Progenitor cell of endocrine pancreas (in vitro differentiated cells): ENCODE results near the gene TESK2. TPM values are rescaled to one million over a fixed set of nuclear protein-coding genes. Genes with fewer than 3 reads are reported as not detected.

Experiments
- DNase-seq: peaks from one replicate; pipeline ENCODE4 v3.0.0; 2021; ENCODE audit warnings: low spot score; ENCODE audit not compliant: unreplicated experiment
- H3K27ac Mint-ChIP-seq: 2 replicates; pipeline ENCODE4 v1.8.0; 2021; ENCODE audit warnings: mild to moderate bottlenecking, moderate library complexity, mixed read lengths
- H3K27me3 Mint-ChIP-seq: 2 replicates; pipeline ENCODE4 v1.8.0; 2021; ENCODE audit warnings: mixed read lengths
- H3K36me3 Mint-ChIP-seq: 2 replicates; pipeline ENCODE4 v1.8.0; 2022; ENCODE audit warnings: mixed read lengths; ENCODE audit not compliant: insufficient read depth
- H3K4me1 Mint-ChIP-seq: 2 replicates; pipeline ENCODE4 v1.8.0; 2021; ENCODE audit warnings: low read depth, mixed read lengths
- H3K4me3 Mint-ChIP-seq: 2 replicates; pipeline ENCODE4 v1.8.0; 2021; ENCODE audit warnings: low read depth, mild to moderate bottlenecking, moderate library complexity, mixed read lengths
- H3K9me3 Mint-ChIP-seq: 2 replicates; pipeline ENCODE4 v1.8.0; 2021; ENCODE audit warnings: low read depth, mixed read lengths
- CTCF ChIP-seq: fragments of 200-600 bp; sonication (generic); IDR thresholded peaks from one replicate; pipeline ENCODE4 v1.5.0; 2021; ENCODE audit warnings: antibody characterized with exemption, mild to moderate bottlenecking; ENCODE audit not compliant: unreplicated experiment
- total RNA-seq: library from RNA; stranded (reverse); gene quantifications from 2 replicates; pipeline ENCODE4 v1.2.1, GENCODE V29; 2021

Gene TESK2
- total RNA-seq, 1 donor from 2014 or later, result 9.5 TPM

GRCh38 chr1:45429561-45430159 lies 61.3 kb downstream of the TESK2 start:
- Mint-ChIP-seq H3K27ac (no peak overlapping the region), H3K4me3 (no peak overlapping the region), H3K36me3 (no peaks in the 10 kb centered on the region), H3K27me3 (no peaks in the 10 kb centered on the region), H3K4me1 (no peaks in the 10 kb centered on the region), H3K9me3 (no peaks in the 10 kb centered on the region)
- no peak for DNase-seq
- no peak for TF ChIP-seq CTCF

GRCh38 chr1:45423906-45424678 lies 66.9 kb downstream of the TESK2 start:
- DNase-seq, result no peak
- Mint-ChIP-seq H3K36me3 (peaks cover 9% of the 10 kb centered on the region), H3K4me3 (no peak overlapping the region), H3K9me3 (peaks cover 9% of the 10 kb centered on the region), H3K4me1 (peaks cover 3% of the 10 kb centered on the region), H3K27ac (no peak overlapping the region), H3K27me3 (no peaks in the 10 kb centered on the region)
- no peak for TF ChIP-seq CTCF

GRCh38 chr1:45421935-45422334 lies 69.0 kb downstream of the TESK2 start:
- DNase-seq, result no peak
- H3K27ac Mint-ChIP-seq, result no peak overlapping the region
- H3K36me3 Mint-ChIP-seq, result peaks cover 9% of the 10 kb centered on the region
- no peak for TF ChIP-seq CTCF
- no peaks in the 10 kb centered on the region for H3K27me3 Mint-ChIP-seq
- H3K9me3 Mint-ChIP-seq, result peaks cover 9% of the 10 kb centered on the region
- no peak overlapping the region for H3K4me3 Mint-ChIP-seq
- H3K4me1 Mint-ChIP-seq, result peaks cover 3% of the 10 kb centered on the region

GRCh38 chr1:45414746-45415145 lies 76.2 kb downstream of the TESK2 start:
- no peak for TF ChIP-seq CTCF
- H3K36me3 Mint-ChIP-seq, result no peaks in the 10 kb centered on the region
- no peaks in the 10 kb centered on the region for H3K27me3 Mint-ChIP-seq
- H3K4me1 Mint-ChIP-seq, result no peaks in the 10 kb centered on the region
- no peak for DNase-seq
- no peak overlapping the region for H3K27ac Mint-ChIP-seq
- no peaks in the 10 kb centered on the region for H3K9me3 Mint-ChIP-seq
- no peak overlapping the region for H3K4me3 Mint-ChIP-seq

- H3K4me1 Mint-ChIP-seq, result no peaks in the 10 kb centered on the region
- no peak for DNase-seq
- H3K9me3 Mint-ChIP-seq, result no peaks in the 10 kb centered on the region
- H3K27me3 Mint-ChIP-seq, result no peaks in the 10 kb centered on the region
- TF ChIP-seq CTCF, result no peak
- no peaks in the 10 kb centered on the region for H3K36me3 Mint-ChIP-seq
- no peak overlapping the region for H3K27ac Mint-ChIP-seq
- H3K4me3 Mint-ChIP-seq, result no peak overlapping the region
Measured at GRCh38 chr1:45412899-45413298, 78.1 kb downstream of the TESK2 start.
